ENCODE measurements around the gene BAIAP2. TPM values are rescaled to one million over a fixed set of nuclear protein-coding genes. Genes with fewer than 3 reads are reported as not detected.

The BAIAP2 gene
- total RNA-seq, 2 donors from 2014 or later, result 8.0 to 11.5 TPM

- H3K4me1 ChIP-seq, result no peaks in the 10 kb centered on the region
These were observed 20.0 kb downstream of the BAIAP2 start for GRCh38 chr17:81054881-81055370.

GRCh38 chr17:81056312-81056711 lies 21.4 kb downstream of the BAIAP2 start:
- no peaks in the 10 kb centered on the region for H3K4me1 ChIP-seq

More at GRCh38 chr17:81054881-81055370, 20.0 kb downstream of the BAIAP2 start:
- Histone ChIP-seq H3K27me3 (no peaks in the 10 kb centered on the region), H3K36me3 (replicated peaks in 1 of 2; ENCODE audit: insufficient read depth in 1 of 2, low read depth in 2 of 2) (no peaks in the 10 kb centered on the region), H3K4me3 (no peak overlapping the region), H3K27ac (no peak overlapping the region), H3K9me3 (no peaks in the 10 kb centered on the region)
- TF ChIP-seq POLR2A (IDR thresholded peaks at IDR 0.05) (no peak), CTCF (IDR thresholded peaks at IDR 0.05) (no peak)
- 78 to 90% methylated on average over 15 to 17 of the region's 17 CpGs for WGBS, 2 donors
- DNase-seq (no peak), ATAC-seq (no peak)
- intact Hi-C loops (cut with DNase I), result no loop called here

GRCh38 chr17:81057079-81057730 lies 22.3 kb downstream of the BAIAP2 start:
- no peak for ATAC-seq
- WGBS, 2 donors, result 56 to 73% methylated on average over 11 to 14 of the region's 14 CpGs
- no peaks in the 10 kb centered on the region for H3K27me3 ChIP-seq
- H3K36me3 ChIP-seq (replicated peaks in 1 of 2; ENCODE audit: insufficient read depth in 1 of 2, low read depth in 2 of 2), result no peaks in the 10 kb centered on the region
- intact Hi-C loops (cut with DNase I), result no loop called here
- H3K9me3 ChIP-seq, result no peaks in the 10 kb centered on the region
- no peak for TF ChIP-seq CTCF (IDR thresholded peaks at IDR 0.05)
- no peak for TF ChIP-seq POLR2A (IDR thresholded peaks at IDR 0.05)
- H3K27ac ChIP-seq, result no peak overlapping the region
- no peak for DNase-seq
- H3K4me1 ChIP-seq, result no peaks in the 10 kb centered on the region
- H3K4me3 ChIP-seq, result no peak overlapping the region

More at GRCh38 chr17:81056312-81056711, 21.4 kb downstream of the BAIAP2 start:
- TF ChIP-seq POLR2A (IDR thresholded peaks at IDR 0.05) (no peak), CTCF (IDR thresholded peaks at IDR 0.05) (no peak)
- H3K27me3 ChIP-seq, result no peaks in the 10 kb centered on the region
- 77 to 85% methylated on average over 13 to 19 of the region's 19 CpGs for WGBS, 2 donors
- no peak for DNase-seq
- H3K36me3 ChIP-seq (replicated peaks in 1 of 2; ENCODE audit: insufficient read depth in 1 of 2, low read depth in 2 of 2), result no peaks in the 10 kb centered on the region
- no peak overlapping the region for H3K4me3 ChIP-seq
- ATAC-seq, result no peak
- no peak overlapping the region for H3K27ac ChIP-seq
- intact Hi-C loops (cut with DNase I), result no loop called here
- H3K9me3 ChIP-seq, result no peaks in the 10 kb centered on the region

- H3K9me3 ChIP-seq, result no peaks in the 10 kb centered on the region
- intact Hi-C loops (cut with DNase I), result no loop called here
- no peak for DNase-seq
- TF ChIP-seq POLR2A (IDR thresholded peaks at IDR 0.05), result no peak
- TF ChIP-seq CTCF (IDR thresholded peaks at IDR 0.05), result no peak
- no peak for ATAC-seq
- H3K36me3 ChIP-seq (replicated peaks in 1 of 2; ENCODE audit: insufficient read depth in 1 of 2, low read depth in 2 of 2), result no peaks in the 10 kb centered on the region
- H3K4me1 ChIP-seq, result no peaks in the 10 kb centered on the region
- H3K27ac ChIP-seq, result no peak overlapping the region
- H3K4me3 ChIP-seq, result no peak overlapping the region
- WGBS, 2 donors, result 83 to 92% methylated on average over 8 to 10 of the region's 12 CpGs
- no peaks in the 10 kb centered on the region for H3K27me3 ChIP-seq
These were observed 22.8 kb downstream of the BAIAP2 start for GRCh38 chr17:81057777-81058176.
